HepG2 (cell line): ENCODE results near the gene SYNGR4. TPM values are rescaled to one million over a fixed set of nuclear protein-coding genes. Genes with fewer than 3 reads are reported as not detected.

Source experiments
- AKAP8 ChIP-seq: sonication (generic); formaldehyde crosslinking; IDR thresholded peaks from 2 replicates; pipeline ENCODE4 v1.5.1; 2020; ENCODE audit warnings: mild to moderate bottlenecking, missing genetic modification reagents
- BRD4 ChIP-seq: sonication (generic); formaldehyde crosslinking; IDR thresholded peaks from 2 replicates; pipeline ENCODE4 v1.4.0; 2020; ENCODE audit warnings: missing genetic modification reagents
- CHD4 ChIP-seq: fragments of 200-600 bp; sonication (generic); IDR thresholded peaks from 2 replicates; pipeline ENCODE4 v1.7.0; 2017; ENCODE audit warnings: mild to moderate bottlenecking, low read length, borderline replicate concordance
- ELF3 ChIP-seq: IDR thresholded peaks from 2 replicates; pipeline ENCODE4 v1.6.1; 2016; ENCODE audit warnings: missing genetic modification reagents, missing compliant biosample characterization
- FOXA3 ChIP-seq: IDR thresholded peaks from 2 replicates; pipeline ENCODE4 v1.6.1; 2016; ENCODE audit warnings: missing genetic modification reagents, missing compliant biosample characterization
- GATAD1 ChIP-seq: IDR thresholded peaks from 2 replicates; pipeline ENCODE4 v1.6.1; 2016; ENCODE audit warnings: missing genetic modification reagents, missing compliant biosample characterization
- HMGA1 ChIP-seq: sonication (generic); formaldehyde crosslinking; conservative IDR thresholded peaks from 2 replicates; pipeline ENCODE4 v1.4.0; 2020; ENCODE audit warnings: missing genetic modification reagents
- MAFK ChIP-seq, 2 experiments: IDR thresholded peaks in 1 of 2; conservative IDR thresholded peaks in 1 of 2; 2 replicates each; pipeline ENCODE4 v1.6.1; 2011; ENCODE audit warnings: improper control_type of control experiment in 2 of 2, low read length in 2 of 2
- MEIS1 ChIP-seq: sonication (generic); formaldehyde crosslinking; IDR thresholded peaks from 2 replicates; pipeline ENCODE4 v1.9.0; 2021; ENCODE audit warnings: mild to moderate bottlenecking, missing genetic modification reagents, moderate library complexity, borderline replicate concordance
- MXI1 ChIP-seq: IDR thresholded peaks from 3 replicates; pipeline ENCODE4 v1.6.1; 2012; ENCODE audit warnings: low read depth, low read length, inconsistent platforms, borderline replicate concordance
- NFATC3 ChIP-seq: sonication (generic); formaldehyde crosslinking; IDR thresholded peaks from 2 replicates; pipeline ENCODE4 v1.5.1; 2020; ENCODE audit warnings: mild to moderate bottlenecking, missing genetic modification reagents
- NFE2 ChIP-seq: sonication (generic); formaldehyde crosslinking; IDR thresholded peaks from 2 replicates; pipeline ENCODE4 v1.4.0; 2020; ENCODE audit warnings: missing genetic modification reagents
- RBAK ChIP-seq: sonication (generic); formaldehyde crosslinking; IDR thresholded peaks from 2 replicates; pipeline ENCODE4 v1.5.1; 2020; ENCODE audit warnings: mild to moderate bottlenecking, missing genetic modification reagents
- SALL2 ChIP-seq: sonication (generic); formaldehyde crosslinking; IDR thresholded peaks from 2 replicates; pipeline ENCODE4 v1.8.1; 2023; ENCODE audit warnings: mild to moderate bottlenecking, missing genetic modification reagents, inconsistent platforms
- TSC22D2 ChIP-seq: sonication (generic); formaldehyde crosslinking; IDR thresholded peaks from 2 replicates; pipeline ENCODE4 v1.5.1; 2020; ENCODE audit warnings: missing genetic modification reagents, mild to moderate bottlenecking, borderline replicate concordance
- ZMYM3 ChIP-seq: sonication (generic); formaldehyde crosslinking; IDR thresholded peaks from 2 replicates; pipeline ENCODE4 v1.5.1; 2020; ENCODE audit warnings: mild to moderate bottlenecking, missing genetic modification reagents
- ZNF232 ChIP-seq: sonication (generic); formaldehyde crosslinking; IDR thresholded peaks from 2 replicates; pipeline ENCODE4 v1.4.0; 2020; ENCODE audit warnings: missing genetic modification reagents, borderline replicate concordance
- ZNF260 ChIP-seq: sonication (generic); formaldehyde crosslinking; IDR thresholded peaks from 2 replicates; pipeline ENCODE4 v1.4.0; 2020; ENCODE audit warnings: missing genetic modification reagents, low read depth, mild to moderate bottlenecking, borderline replicate concordance
- ZNF263 ChIP-seq: sonication (generic); formaldehyde crosslinking; IDR thresholded peaks from 2 replicates; pipeline ENCODE4 v1.4.0; 2020; ENCODE audit warnings: missing genetic modification reagents
- ZSCAN22 ChIP-seq: sonication (generic); formaldehyde crosslinking; IDR thresholded peaks from 2 replicates; pipeline ENCODE4 v1.4.0; 2020; ENCODE audit warnings: mild to moderate bottlenecking, missing genetic modification reagents
- ZSCAN25 ChIP-seq: sonication (generic); formaldehyde crosslinking; IDR thresholded peaks from 2 replicates; pipeline ENCODE4 v1.8.0; 2022; ENCODE audit warnings: mild to moderate bottlenecking, missing genetic modification reagents
- polyA plus RNA-seq, 8 experiments: library from polyadenylated mRNA; depleted of rRNA in 3 of 8; stranded (reverse) in 7 of 8; unstranded in 1 of 8; fragments of >200 nt; fragmentation: Illumina TruSeq in 4 of 8; extraction: Trizol in 4 of 8; gene quantifications; 2 replicates each; pipeline versions ENCODE4 v1.2.1 to v1.2.3, GENCODE V29; 2011 to 2016; ENCODE audit warnings: low read depth in 4 of 8, missing spikeins in 1 of 8, mixed read lengths in 1 of 8; ENCODE audit not compliant: insufficient read depth in 1 of 8
- total RNA-seq, 5 experiments: library from RNA; depleted of rRNA; stranded (reverse); fragments of >200 nt; fragmentation: Illumina TruSeq; extraction: Trizol; gene quantifications; 2 replicates each; pipeline ENCODE4 v1.2.3, GENCODE V29; 2016; ENCODE audit warnings: low read depth in 1 of 5
- TF ChIP-seq, protein P1 (sequence below): sonication (generic); formaldehyde crosslinking; IDR thresholded peaks from 2 replicates; pipeline ENCODE4 v1.5.0; 2020; ENCODE audit warnings: missing genetic modification reagents
- TF ChIP-seq, protein P2 (sequence below): sonication (generic); formaldehyde crosslinking; IDR thresholded peaks from 2 replicates; pipeline ENCODE4 v1.4.0; 2020; ENCODE audit warnings: mild to moderate bottlenecking, missing genetic modification reagents
- TF ChIP-seq, protein P3 (sequence below): sonication (generic); formaldehyde crosslinking; IDR thresholded peaks from 2 replicates; pipeline ENCODE4 v1.9.0; 2021; ENCODE audit warnings: missing genetic modification reagents, mild to moderate bottlenecking, borderline replicate concordance
- TF ChIP-seq, protein P4 (sequence below): IDR thresholded peaks from 2 replicates; pipeline ENCODE4 v1.6.1; 2012; ENCODE audit warnings: inconsistent platforms
- TF ChIP-seq, protein P5 (sequence below): sonication (generic); formaldehyde crosslinking; IDR thresholded peaks from 2 replicates; pipeline ENCODE4 v1.4.0; 2020; ENCODE audit warnings: low read depth, mild to moderate bottlenecking, missing genetic modification reagents

Gene SYNGR4
- total and polyA plus RNA-seq, 2 of the 13 experiments (the other 11 are each of a cell fraction or from before 2014, with no cell fraction given): not detected

DNA sequence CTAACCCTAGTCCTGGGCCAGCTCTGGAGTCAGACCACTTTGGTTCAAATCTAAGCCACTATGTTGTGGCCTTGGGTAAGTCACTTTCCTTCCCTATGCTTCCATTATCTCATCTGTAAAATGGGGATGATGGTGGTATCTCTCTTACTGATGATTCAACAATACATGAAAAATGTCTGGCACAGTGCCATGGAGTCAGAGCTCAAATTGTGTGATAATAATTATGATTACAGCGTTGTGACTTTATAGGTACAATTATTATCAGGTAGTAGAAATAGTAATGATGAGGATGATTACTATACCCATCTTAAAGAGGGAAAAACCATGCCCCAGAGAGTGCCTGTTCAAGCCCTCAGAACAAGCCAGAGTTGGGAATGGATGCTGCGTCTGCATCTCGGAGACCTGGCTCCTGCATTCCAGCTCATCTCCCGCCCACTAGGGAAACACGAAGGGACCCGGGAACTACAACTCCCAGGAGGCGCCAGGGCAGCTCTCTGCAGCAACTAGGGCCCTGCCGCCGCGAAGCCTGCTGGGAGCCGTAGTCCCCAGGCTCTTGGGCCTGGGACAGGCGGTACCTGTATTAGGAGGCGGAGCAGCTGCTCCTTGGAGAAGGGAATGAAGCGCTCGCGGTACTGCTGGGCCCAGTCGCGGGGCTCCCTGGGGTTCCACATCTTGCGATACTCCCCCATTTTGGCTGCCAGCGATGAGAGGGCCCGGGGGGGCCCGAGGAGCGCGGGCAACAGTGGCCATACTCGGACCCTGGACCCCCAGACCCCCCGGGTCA lies 1.3 kb upstream of the SYNGR4 start (continued):
- TF ChIP-seq, protein P1, sequence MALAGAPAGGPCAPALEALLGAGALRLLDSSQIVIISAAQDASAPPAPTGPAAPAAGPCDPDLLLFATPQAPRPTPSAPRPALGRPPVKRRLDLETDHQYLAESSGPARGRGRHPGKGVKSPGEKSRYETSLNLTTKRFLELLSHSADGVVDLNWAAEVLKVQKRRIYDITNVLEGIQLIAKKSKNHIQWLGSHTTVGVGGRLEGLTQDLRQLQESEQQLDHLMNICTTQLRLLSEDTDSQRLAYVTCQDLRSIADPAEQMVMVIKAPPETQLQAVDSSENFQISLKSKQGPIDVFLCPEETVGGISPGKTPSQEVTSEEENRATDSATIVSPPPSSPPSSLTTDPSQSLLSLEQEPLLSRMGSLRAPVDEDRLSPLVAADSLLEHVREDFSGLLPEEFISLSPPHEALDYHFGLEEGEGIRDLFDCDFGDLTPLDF (CRISPR knock-in tag): no peak
- TF ChIP-seq HMGA1 (CRISPR knock-in tag): no peak
- TF ChIP-seq ZNF263 (CRISPR knock-in tag): no peak
- no peak for TF ChIP-seq GATAD1
- no peak for TF ChIP-seq RBAK
- TF ChIP-seq CHD4: peak; percentile 65; the same call in 1 of the 2 replicates
- TF ChIP-seq ZNF232 (CRISPR knock-in tag): no peak
- TF ChIP-seq ZMYM3 (CRISPR knock-in tag): no peak
- no peak; the same call in 1 of the 2 replicates for TF ChIP-seq ELF3 (CRISPR knock-in tag)
- TF ChIP-seq, protein P2, sequence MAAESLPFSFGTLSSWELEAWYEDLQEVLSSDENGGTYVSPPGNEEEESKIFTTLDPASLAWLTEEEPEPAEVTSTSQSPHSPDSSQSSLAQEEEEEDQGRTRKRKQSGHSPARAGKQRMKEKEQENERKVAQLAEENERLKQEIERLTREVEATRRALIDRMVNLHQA (CRISPR knock-in tag): no peak
- TF ChIP-seq, protein P3, sequence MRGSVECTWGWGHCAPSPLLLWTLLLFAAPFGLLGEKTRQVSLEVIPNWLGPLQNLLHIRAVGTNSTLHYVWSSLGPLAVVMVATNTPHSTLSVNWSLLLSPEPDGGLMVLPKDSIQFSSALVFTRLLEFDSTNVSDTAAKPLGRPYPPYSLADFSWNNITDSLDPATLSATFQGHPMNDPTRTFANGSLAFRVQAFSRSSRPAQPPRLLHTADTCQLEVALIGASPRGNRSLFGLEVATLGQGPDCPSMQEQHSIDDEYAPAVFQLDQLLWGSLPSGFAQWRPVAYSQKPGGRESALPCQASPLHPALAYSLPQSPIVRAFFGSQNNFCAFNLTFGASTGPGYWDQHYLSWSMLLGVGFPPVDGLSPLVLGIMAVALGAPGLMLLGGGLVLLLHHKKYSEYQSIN (CRISPR knock-in tag): no peak
- TF ChIP-seq, protein P4, sequence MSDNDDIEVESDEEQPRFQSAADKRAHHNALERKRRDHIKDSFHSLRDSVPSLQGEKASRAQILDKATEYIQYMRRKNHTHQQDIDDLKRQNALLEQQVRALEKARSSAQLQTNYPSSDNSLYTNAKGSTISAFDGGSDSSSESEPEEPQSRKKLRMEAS: no peak
- no peak for TF ChIP-seq NFE2 (CRISPR knock-in tag)
- TF ChIP-seq NFATC3 (CRISPR knock-in tag): no peak
- 0 out of 4 replicates have a peak, but pooled peaks of 1 of the 2 experiments have one; percentile 2 for TF ChIP-seq MAFK (conservative IDR thresholded peaks at IDR 0.05 in 1 of 2, IDR thresholded peaks at IDR 0.05 in 1 of 2; ENCODE audit: low read length in 2 of 2)
- no peak for TF ChIP-seq FOXA3 (CRISPR knock-in tag)
- TF ChIP-seq ZNF260 (CRISPR knock-in tag): no peak
- no peak for TF ChIP-seq SALL2 (CRISPR knock-in tag)
- TF ChIP-seq TSC22D2: 0 out of 2 replicates have a peak, but pooled peaks have one; percentile 33
- peak; percentile 60; the same call in 1 of the 3 replicates for TF ChIP-seq MXI1
- no peak for TF ChIP-seq ZSCAN22 (CRISPR knock-in tag)
- TF ChIP-seq, protein P5, sequence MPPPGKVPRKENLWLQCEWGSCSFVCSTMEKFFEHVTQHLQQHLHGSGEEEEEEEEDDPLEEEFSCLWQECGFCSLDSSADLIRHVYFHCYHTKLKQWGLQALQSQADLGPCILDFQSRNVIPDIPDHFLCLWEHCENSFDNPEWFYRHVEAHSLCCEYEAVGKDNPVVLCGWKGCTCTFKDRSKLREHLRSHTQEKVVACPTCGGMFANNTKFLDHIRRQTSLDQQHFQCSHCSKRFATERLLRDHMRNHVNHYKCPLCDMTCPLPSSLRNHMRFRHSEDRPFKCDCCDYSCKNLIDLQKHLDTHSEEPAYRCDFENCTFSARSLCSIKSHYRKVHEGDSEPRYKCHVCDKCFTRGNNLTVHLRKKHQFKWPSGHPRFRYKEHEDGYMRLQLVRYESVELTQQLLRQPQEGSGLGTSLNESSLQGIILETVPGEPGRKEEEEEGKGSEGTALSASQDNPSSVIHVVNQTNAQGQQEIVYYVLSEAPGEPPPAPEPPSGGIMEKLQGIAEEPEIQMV (CRISPR knock-in tag): no peak
- no peak for TF ChIP-seq ZSCAN25 (CRISPR knock-in tag)
- TF ChIP-seq BRD4 (CRISPR knock-in tag): no peak
- no peak for TF ChIP-seq MEIS1 (CRISPR knock-in tag)
- no peak for TF ChIP-seq AKAP8
